ENCODE data around the gene ADORA3. TPM values are rescaled to one million over a fixed set of nuclear protein-coding genes. Genes with fewer than 3 reads are reported as not detected.

The ADORA3 gene
- total and polyA plus RNA-seq, 10 of the 15 experiments (the other 5 are each of a cell fraction or from before 2014, with no cell fraction given): 0.14 to 0.29 (median 0.18) TPM; not detected in 2

GRCh38 chr1:111466480-111466879, 37.0 kb downstream of the ADORA3 start:
- no peaks in the 10 kb centered on the region; the same call in 2 of the 3 replicates for H3K9me3 ChIP-seq (replicated peaks; ENCODE audit: control insufficient read depth, insufficient read depth, low read length)
- POLR2A ChIA-PET: interaction anchor here (1.8 kb wide), 1 partner anchor 11 kb away, joined by 5 read pairs; no protein-coding TSS in a partner anchor
- FAIRE-seq (no peak), ATAC-seq (no peak), DNase-seq (ENCODE audit: low read depth, low spot score) (no peak)
- no peak overlapping the region for H3K9ac ChIP-seq (ENCODE audit: control insufficient read depth, insufficient read depth, low read length)
- H3K4me3 ChIP-seq: no peak overlapping the region
- SMC1A ChIA-PET (ENCODE audit: uncharacterized antibody, unreplicated experiment): interaction anchor here (1.7 to 2.0 kb wide), 3 partner anchors 11 to 301 kb away, joined by 4 to 11 read pairs (median 7); no protein-coding TSS in a partner anchor
- no peaks in the 10 kb centered on the region for H3K27me3 ChIP-seq (replicated peaks in 1 of 2; ENCODE audit: control insufficient read depth in 2 of 2, insufficient read depth in 2 of 2, low read length in 1 of 2)
- BruUV-seq (replicated peaks): no TSS peak
- peaks cover 0 to 18% of the 10 kb centered on the region in 2 experiments; a peak in 2 of 4 replicates for H3K36me3 ChIP-seq (ENCODE audit: control insufficient read depth in 2 of 2, insufficient read depth in 2 of 2, low read length in 1 of 2)
- intact Hi-C loops (cut with micrococcal nuclease; ENCODE audit: unreplicated experiment) (no loop called here), in situ Hi-C loops (cut with MboI) (no loop called here)
- WGBS (ENCODE audit: insufficient coverage, insufficient replicate concordance, low lambda C conversion rate, missing lambda C conversion rate): 0% methylated on average over 1 of the region's 1 CpG
- H2AFZ ChIP-seq (ENCODE audit: control insufficient read depth, low read depth, low read length): no peak overlapping the region
- RAD21 ChIA-PET (ENCODE audit: unreplicated experiment): interaction anchor here (1.4 kb wide), 1 partner anchor 10 kb away, joined by 3 read pairs; no protein-coding TSS in a partner anchor
- no peaks in the 10 kb centered on the region for H4K20me1 ChIP-seq (ENCODE audit: control insufficient read depth, insufficient read depth)
- TF ChIP-seq RAD51 (IDR thresholded peaks at IDR 0.05) (no peak), HCFC1 (IDR thresholded peaks at IDR 0.05; ENCODE audit: low read length) (no peak), SUPT20H (IDR thresholded peaks at IDR 0.05; ENCODE audit: borderline replicate concordance, control insufficient read depth, low read depth, low read length) (no peak), NBN (IDR thresholded peaks at IDR 0.05) (no peak)
- TF ChIP-seq, protein P1, sequence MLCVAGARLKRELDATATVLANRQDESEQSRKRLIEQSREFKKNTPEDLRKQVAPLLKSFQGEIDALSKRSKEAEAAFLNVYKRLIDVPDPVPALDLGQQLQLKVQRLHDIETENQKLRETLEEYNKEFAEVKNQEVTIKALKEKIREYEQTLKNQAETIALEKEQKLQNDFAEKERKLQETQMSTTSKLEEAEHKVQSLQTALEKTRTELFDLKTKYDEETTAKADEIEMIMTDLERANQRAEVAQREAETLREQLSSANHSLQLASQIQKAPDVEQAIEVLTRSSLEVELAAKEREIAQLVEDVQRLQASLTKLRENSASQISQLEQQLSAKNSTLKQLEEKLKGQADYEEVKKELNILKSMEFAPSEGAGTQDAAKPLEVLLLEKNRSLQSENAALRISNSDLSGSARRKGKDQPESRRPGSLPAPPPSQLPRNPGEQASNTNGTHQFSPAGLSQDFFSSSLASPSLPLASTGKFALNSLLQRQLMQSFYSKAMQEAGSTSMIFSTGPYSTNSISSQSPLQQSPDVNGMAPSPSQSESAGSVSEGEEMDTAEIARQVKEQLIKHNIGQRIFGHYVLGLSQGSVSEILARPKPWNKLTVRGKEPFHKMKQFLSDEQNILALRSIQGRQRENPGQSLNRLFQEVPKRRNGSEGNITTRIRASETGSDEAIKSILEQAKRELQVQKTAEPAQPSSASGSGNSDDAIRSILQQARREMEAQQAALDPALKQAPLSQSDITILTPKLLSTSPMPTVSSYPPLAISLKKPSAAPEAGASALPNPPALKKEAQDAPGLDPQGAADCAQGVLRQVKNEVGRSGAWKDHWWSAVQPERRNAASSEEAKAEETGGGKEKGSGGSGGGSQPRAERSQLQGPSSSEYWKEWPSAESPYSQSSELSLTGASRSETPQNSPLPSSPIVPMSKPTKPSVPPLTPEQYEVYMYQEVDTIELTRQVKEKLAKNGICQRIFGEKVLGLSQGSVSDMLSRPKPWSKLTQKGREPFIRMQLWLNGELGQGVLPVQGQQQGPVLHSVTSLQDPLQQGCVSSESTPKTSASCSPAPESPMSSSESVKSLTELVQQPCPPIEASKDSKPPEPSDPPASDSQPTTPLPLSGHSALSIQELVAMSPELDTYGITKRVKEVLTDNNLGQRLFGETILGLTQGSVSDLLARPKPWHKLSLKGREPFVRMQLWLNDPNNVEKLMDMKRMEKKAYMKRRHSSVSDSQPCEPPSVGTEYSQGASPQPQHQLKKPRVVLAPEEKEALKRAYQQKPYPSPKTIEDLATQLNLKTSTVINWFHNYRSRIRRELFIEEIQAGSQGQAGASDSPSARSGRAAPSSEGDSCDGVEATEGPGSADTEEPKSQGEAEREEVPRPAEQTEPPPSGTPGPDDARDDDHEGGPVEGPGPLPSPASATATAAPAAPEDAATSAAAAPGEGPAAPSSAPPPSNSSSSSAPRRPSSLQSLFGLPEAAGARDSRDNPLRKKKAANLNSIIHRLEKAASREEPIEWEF (IDR thresholded peaks at IDR 0.05; ENCODE audit: insufficient replicate concordance, low read depth, low read length): no peak
- H3K27ac ChIP-seq (ENCODE audit: control insufficient read depth, insufficient read depth): no peak overlapping the region
- peaks cover 12% of the 10 kb centered on the region for H3K4me1 ChIP-seq (ENCODE audit: control insufficient read depth, insufficient read depth, low read length)
- CTCF ChIA-PET: no interaction called here
- no peak overlapping the region for H3K4me2 ChIP-seq (ENCODE audit: control insufficient read depth, insufficient read depth)
- H3K79me2 ChIP-seq (ENCODE audit: control insufficient read depth, insufficient read depth, low read length): no peaks in the 10 kb centered on the region
